GM12891 (cell line): ENCODE data around the gene SATB1.

ENCODE experiments used
- POLR2A ChIP-seq: IDR thresholded peaks from 2 replicates; pipeline ENCODE4 v1.6.1; 2011; ENCODE audit warnings: low read depth, low read length, control low read depth
- POLR2AphosphoS5 ChIP-seq: IDR thresholded peaks from 2 replicates; pipeline ENCODE4 v1.6.1; 2011; ENCODE audit warnings: low read depth, low read length, control low read depth
- SPI1 ChIP-seq: IDR thresholded peaks from 2 replicates; pipeline ENCODE4 v1.6.1; 2011; ENCODE audit warnings: low read depth, low read length, control low read depth

DNA sequence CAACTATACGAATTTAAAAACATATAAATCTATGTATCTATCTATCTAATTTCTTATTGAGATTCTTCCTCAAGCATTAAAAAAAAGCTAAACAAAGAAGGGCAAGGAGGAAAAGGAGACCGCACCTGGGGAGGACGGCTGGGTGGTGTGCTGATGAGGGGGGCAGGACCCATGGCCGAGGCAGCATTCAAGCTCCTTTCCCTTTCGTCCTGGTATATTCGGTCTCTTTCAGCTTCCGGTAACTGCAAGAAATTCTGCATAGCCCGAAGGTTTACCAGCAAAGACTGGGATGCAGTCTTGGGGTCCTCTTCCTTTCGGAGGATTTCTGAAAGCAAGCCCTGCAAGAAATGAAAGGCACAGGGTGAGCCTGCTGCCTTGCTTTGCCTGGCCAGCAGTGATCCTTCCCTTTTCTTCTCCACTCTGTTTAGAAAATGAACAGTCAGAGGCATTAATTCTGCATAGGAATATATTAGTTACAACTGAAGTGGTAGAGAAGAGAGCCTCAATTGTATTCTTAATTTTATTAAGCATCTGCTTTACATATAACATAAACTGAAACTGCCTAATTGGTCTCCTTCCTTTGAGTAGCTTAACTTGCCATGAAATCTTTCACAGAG is 38.8 kb downstream of the SATB1 start:
- TF ChIP-seq POLR2AphosphoS5 (no peak), POLR2A (no peak), SPI1 (no peak)
